ENCODE measurements around the gene LPIN3.

DNA sequence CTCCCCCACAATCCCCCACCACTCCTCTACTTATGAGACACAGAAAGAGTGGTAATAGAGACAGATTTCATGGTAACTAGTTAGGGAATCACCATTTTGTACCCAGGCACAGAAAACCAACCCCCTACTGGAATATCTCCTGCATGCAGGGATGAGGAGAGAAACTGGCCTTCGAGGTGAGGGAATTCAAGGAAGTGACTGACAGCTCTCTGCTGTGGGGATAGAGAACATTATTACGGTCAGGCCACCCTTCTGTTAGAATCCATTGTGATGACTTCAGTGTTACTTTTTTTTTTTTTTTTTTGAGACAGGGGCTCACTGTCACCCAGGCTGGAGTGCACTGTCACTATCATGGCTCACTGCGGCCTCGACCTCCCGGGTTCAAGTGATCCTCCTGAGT lies 13.4 kb upstream of the LPIN3 start:
- TF ChIP-seq EZH2 (IDR thresholded peaks at IDR 0.05; ENCODE audit: borderline replicate concordance) (no peak), EZH2phosphoT487 (IDR thresholded peaks at IDR 0.05; ENCODE audit: low read depth, severe bottlenecking, unreplicated experiment) (no peak)

All from hepatocyte (in vitro differentiated cells).